HTERT RPE-1 (cell line): ENCODE results near the gene DEF6.
"Not testable (repeated sequence)": the region's sequence is repeated elsewhere in the genome, so short reads cannot be mapped to it uniquely, and the experiment has no call there.

Experiments used
- in situ Hi-C: fragments of 300-500 bp; cut with MboI; formaldehyde crosslinking; loops from 4 replicates; pipeline ENCODE4 v1.14.3; 2020; ENCODE audit warnings: low sequenced_read_pairs

The DEF6 gene

GRCh38 chr6:35280903-35281302 is 16.7 kb upstream of the DEF6 start:
- in situ Hi-C loops, result no loop called here

GRCh38 chr6:35282472-35282871 is 15.1 kb upstream of the DEF6 start:
- in situ Hi-C loops, result no loop called here

GRCh38 chr6:35283361-35283760 is 14.3 kb upstream of the DEF6 start:
- in situ Hi-C loops, result no loop called here

- in situ Hi-C loops, result no loop called here
Measured at GRCh38 chr6:35287671-35288396, 9.8 kb upstream of the DEF6 start.

- in situ Hi-C loops, result no loop called here
Measured at GRCh38 chr6:35288834-35289233, 8.8 kb upstream of the DEF6 start.

GRCh38 chr6:35291491-35291890 is 6.1 kb upstream of the DEF6 start:
- in situ Hi-C loops, result no loop called here

GRCh38 chr6:35292494-35292893 is 5.1 kb upstream of the DEF6 start:
- in situ Hi-C loops, result no loop called here

GRCh38 chr6:35293681-35294080 is 3.9 kb upstream of the DEF6 start:
- in situ Hi-C loops, result no loop called here

GRCh38 chr6:35294308-35294945 is 3.2 kb upstream of the DEF6 start:
- in situ Hi-C loops, result no loop called here

GRCh38 chr6:35295036-35295435 is 2.6 kb upstream of the DEF6 start:
- in situ Hi-C loops, result no loop called here

GRCh38 chr6:35295521-35296315 is 1.9 kb upstream of the DEF6 start:
- in situ Hi-C loops, result no loop called here

GRCh38 chr6:35296931-35297600 is 552 bp upstream of the DEF6 start:
- in situ Hi-C loops, result no loop called here

- in situ Hi-C loops, result no loop called here
Measured at GRCh38 chr6:35298625-35299140, 1.1 kb downstream of the DEF6 start.

- in situ Hi-C loops, result no loop called here
Measured at GRCh38 chr6:35299674-35300073, 2.1 kb downstream of the DEF6 start.

- in situ Hi-C loops, result no loop called here
Measured at GRCh38 chr6:35300848-35301247, 3.2 kb downstream of the DEF6 start.

GRCh38 chr6:35302604-35303241 is 5.1 kb downstream of the DEF6 start:
- in situ Hi-C loops, result no loop called here

GRCh38 chr6:35304299-35304698 is 6.7 kb downstream of the DEF6 start:
- in situ Hi-C loops, result no loop called here

GRCh38 chr6:35305117-35305516 is 7.5 kb downstream of the DEF6 start:
- in situ Hi-C loops, result no loop called here

- in situ Hi-C loops, result not testable (repeated sequence)
Measured at GRCh38 chr6:35307138-35307537, 9.5 kb downstream of the DEF6 start.

GRCh38 chr6:35308543-35308942 is 10.9 kb downstream of the DEF6 start:
- in situ Hi-C loops, result not testable (repeated sequence)
